ENCODE results near the gene TMEM123.

TMEM123 gene

GRCh38 chr11:102357116-102357515, 95.4 kb downstream of the TMEM123 start:
- DNase-seq, result no peak

GRCh38 chr11:102347462-102348370, 104.8 kb downstream of the TMEM123 start:
- DNase-seq, result no peak

- DNase-seq, result peak; percentile 82 to 89
These were observed 105.7 kb downstream of the TMEM123 start, which contains the start of gene BIRC2 for GRCh38 chr11:102346748-102347461. TSS of gene BIRC2 (plus strand) at chr11:102347214. CDS start at chr11:102349855, 2,641 bp downstream.

- no peak for DNase-seq
These were observed 106.2 kb downstream of the TMEM123 start for GRCh38 chr11:102346456-102346747.

All from NCI-H187 (cell line).